ENCODE data around the gene RNF128. TPM values are rescaled to one million over a fixed set of nuclear protein-coding genes. Genes with fewer than 3 reads are reported as not detected.

RNF128 gene
- total RNA-seq, 1 donor from 2014 or later = 14.8 TPM

GRCh38 chrX:106730401-106730800 lies 3.9 kb downstream of the RNF128 start:
- DNase-seq (ENCODE audit: extremely low spot score, unreplicated experiment) = no peak
- H3K9me3 Mint-ChIP-seq = no peaks in the 10 kb centered on the region
- no peaks in the 10 kb centered on the region for H3K36me3 Mint-ChIP-seq
- H3K4me1 Mint-ChIP-seq (ENCODE audit: unreplicated experiment) = no peaks in the 10 kb centered on the region
- no peak overlapping the region for H3K27ac Mint-ChIP-seq
- TF ChIP-seq, protein P1, sequence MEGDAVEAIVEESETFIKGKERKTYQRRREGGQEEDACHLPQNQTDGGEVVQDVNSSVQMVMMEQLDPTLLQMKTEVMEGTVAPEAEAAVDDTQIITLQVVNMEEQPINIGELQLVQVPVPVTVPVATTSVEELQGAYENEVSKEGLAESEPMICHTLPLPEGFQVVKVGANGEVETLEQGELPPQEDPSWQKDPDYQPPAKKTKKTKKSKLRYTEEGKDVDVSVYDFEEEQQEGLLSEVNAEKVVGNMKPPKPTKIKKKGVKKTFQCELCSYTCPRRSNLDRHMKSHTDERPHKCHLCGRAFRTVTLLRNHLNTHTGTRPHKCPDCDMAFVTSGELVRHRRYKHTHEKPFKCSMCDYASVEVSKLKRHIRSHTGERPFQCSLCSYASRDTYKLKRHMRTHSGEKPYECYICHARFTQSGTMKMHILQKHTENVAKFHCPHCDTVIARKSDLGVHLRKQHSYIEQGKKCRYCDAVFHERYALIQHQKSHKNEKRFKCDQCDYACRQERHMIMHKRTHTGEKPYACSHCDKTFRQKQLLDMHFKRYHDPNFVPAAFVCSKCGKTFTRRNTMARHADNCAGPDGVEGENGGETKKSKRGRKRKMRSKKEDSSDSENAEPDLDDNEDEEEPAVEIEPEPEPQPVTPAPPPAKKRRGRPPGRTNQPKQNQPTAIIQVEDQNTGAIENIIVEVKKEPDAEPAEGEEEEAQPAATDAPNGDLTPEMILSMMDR (conservative IDR thresholded peaks at IDR 0.05) = no peak
- H3K27me3 Mint-ChIP-seq = peaks cover 31% of the 10 kb centered on the region
- H3K4me3 Mint-ChIP-seq = peak overlapping the region; percentile 7

- Mint-ChIP-seq H3K27me3 (peaks cover 19% of the 10 kb centered on the region), H3K4me1 (ENCODE audit: unreplicated experiment) (no peaks in the 10 kb centered on the region), H3K9me3 (no peaks in the 10 kb centered on the region), H3K4me3 (no peak overlapping the region), H3K27ac (no peak overlapping the region), H3K36me3 (no peaks in the 10 kb centered on the region)
- no peak for DNase-seq (ENCODE audit: extremely low spot score, unreplicated experiment)
- TF ChIP-seq, protein P1 (conservative IDR thresholded peaks at IDR 0.05) = no peak
Measured at GRCh38 chrX:106731590-106731989, 5.1 kb downstream of the RNF128 start.

DNA sequence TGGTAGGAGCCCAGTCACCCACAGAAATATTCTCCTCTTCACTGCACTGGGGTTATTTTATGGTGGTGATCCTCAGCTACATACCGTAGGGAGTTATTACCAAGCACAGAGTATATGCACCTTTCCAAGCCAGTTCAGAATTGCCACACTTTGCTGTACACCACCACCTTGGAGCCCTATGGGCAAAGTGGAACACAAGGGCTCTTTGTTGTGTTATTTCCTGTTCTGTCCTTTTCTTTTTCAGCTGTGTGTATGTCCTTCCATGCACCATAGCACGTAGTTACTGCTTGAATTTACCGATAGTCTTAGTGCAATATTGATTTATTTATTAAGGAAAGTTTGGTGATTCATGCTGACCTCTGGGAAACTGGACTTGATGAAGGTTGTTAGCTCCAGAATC lies 8.3 kb downstream of the RNF128 start:
- Mint-ChIP-seq H3K4me1 (ENCODE audit: unreplicated experiment) (no peaks in the 10 kb centered on the region), H3K9me3 (no peaks in the 10 kb centered on the region), H3K4me3 (no peak overlapping the region), H3K27me3 (no peaks in the 10 kb centered on the region), H3K27ac (no peak overlapping the region), H3K36me3 (no peaks in the 10 kb centered on the region)
- TF ChIP-seq, protein P1 (conservative IDR thresholded peaks at IDR 0.05) = no peak
- DNase-seq (ENCODE audit: extremely low spot score, unreplicated experiment) = no peak

DNA sequence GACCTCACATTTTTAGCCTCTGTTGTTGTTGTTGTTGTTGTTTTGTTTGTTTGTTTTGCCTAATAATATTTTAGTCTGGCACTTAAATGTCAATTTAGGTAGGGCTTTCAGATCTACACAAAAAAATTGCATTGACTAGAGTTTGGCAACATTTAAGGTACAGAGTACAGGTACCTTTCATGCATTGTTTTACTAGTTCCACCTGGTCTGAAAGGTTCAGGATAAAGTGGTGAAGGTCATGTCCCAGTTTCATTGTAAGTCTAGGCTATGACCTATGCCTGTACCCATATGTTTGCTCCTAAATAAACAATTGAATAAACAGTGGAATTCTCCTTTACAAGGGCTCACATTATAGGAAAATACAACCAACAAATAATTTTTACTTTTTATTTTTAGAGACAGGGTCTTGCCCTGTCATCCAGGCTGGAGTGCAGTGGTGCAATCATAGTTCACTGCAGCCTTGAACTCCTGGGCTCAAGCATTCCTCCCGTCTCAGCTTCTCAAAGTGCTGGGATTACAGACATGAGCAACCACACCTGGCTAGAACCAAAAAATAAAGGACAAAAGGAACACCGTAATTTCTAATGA lies 13.8 kb downstream of the RNF128 start:
- no peak overlapping the region for H3K27ac Mint-ChIP-seq
- TF ChIP-seq, protein P1 (conservative IDR thresholded peaks at IDR 0.05) = no peak
- no peaks in the 10 kb centered on the region for H3K9me3 Mint-ChIP-seq

GRCh38 chrX:106742193-106742592 lies 15.7 kb downstream of the RNF128 start:
- no peak for DNase-seq (ENCODE audit: extremely low spot score, unreplicated experiment)
- TF ChIP-seq, protein P1 (conservative IDR thresholded peaks at IDR 0.05) = no peak

More for the DNA sequence above, 13.8 kb downstream of the RNF128 start:
- H3K4me3 Mint-ChIP-seq = no peak overlapping the region
- no peaks in the 10 kb centered on the region for H3K36me3 Mint-ChIP-seq
- no peaks in the 10 kb centered on the region for H3K27me3 Mint-ChIP-seq
- no peak for DNase-seq (ENCODE audit: extremely low spot score, unreplicated experiment)
- no peaks in the 10 kb centered on the region for H3K4me1 Mint-ChIP-seq (ENCODE audit: unreplicated experiment)

More at GRCh38 chrX:106742193-106742592, 15.7 kb downstream of the RNF128 start:
- no peaks in the 10 kb centered on the region for H3K27me3 Mint-ChIP-seq
- no peaks in the 10 kb centered on the region for H3K9me3 Mint-ChIP-seq
- H3K4me1 Mint-ChIP-seq (ENCODE audit: unreplicated experiment) = no peaks in the 10 kb centered on the region
- H3K27ac Mint-ChIP-seq = peak overlapping the region; percentile 54
- H3K4me3 Mint-ChIP-seq = no peak overlapping the region
- no peaks in the 10 kb centered on the region for H3K36me3 Mint-ChIP-seq

Measured in type B pancreatic cell (in vitro differentiated cells).